GM12872 (cell line): Measurements from ENCODE around the gene BICDL2.
A peak's percentile ranks its signal among the peaks of the same experiment; 100 is the strongest.

Source experiments
- TF ChIP-seq, protein P1 (sequence below): IDR thresholded peaks from 3 replicates; pipeline ENCODE4 v1.5.1; 2011; ENCODE audit warnings: low read depth, mild to moderate bottlenecking, low read length, moderate library complexity; ENCODE audit not compliant: insufficient read depth

The BICDL2 gene

DNA sequence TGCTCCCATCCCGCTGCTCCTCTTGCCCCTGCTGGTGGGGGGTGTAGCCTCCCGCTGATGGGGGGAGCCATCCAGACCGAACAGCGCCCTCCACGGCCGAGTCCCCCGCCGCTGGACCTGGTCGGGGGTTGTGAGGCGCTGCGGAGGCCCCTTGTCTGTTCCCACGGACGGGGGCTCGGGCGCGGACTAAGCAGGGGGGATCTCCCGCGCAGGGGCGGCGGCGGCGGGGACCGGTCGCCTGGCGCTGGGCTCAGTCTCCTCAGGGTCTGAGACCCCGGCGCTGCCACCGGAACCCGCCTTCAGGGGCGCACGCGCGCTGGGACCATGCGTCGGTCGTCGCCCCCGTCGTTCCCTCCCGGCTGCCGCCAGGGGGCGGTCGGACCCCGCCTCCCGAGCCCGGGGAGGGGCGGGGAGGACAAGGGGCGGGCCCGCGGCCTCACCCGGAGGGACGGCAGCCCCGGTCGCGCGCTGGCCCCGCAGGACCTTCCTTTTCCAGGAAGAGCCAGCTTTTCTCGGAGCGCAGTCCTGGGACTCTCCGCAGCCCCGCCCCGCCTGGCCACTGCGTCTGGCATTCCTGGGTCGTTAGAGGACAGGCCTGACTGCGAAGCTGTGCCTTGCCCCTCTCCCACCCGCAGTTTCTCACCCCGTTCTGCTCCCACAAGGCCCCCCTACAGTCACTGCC, 22.4 kb upstream of the BICDL2 start:
- TF ChIP-seq, protein P1, sequence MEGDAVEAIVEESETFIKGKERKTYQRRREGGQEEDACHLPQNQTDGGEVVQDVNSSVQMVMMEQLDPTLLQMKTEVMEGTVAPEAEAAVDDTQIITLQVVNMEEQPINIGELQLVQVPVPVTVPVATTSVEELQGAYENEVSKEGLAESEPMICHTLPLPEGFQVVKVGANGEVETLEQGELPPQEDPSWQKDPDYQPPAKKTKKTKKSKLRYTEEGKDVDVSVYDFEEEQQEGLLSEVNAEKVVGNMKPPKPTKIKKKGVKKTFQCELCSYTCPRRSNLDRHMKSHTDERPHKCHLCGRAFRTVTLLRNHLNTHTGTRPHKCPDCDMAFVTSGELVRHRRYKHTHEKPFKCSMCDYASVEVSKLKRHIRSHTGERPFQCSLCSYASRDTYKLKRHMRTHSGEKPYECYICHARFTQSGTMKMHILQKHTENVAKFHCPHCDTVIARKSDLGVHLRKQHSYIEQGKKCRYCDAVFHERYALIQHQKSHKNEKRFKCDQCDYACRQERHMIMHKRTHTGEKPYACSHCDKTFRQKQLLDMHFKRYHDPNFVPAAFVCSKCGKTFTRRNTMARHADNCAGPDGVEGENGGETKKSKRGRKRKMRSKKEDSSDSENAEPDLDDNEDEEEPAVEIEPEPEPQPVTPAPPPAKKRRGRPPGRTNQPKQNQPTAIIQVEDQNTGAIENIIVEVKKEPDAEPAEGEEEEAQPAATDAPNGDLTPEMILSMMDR = peak; percentile 77

GRCh38 chr16:3058139-3059030, 21.6 kb upstream of the BICDL2 start:
- TF ChIP-seq, protein P1 = no peak

GRCh38 chr16:3057181-3058138, 20.7 kb upstream of the BICDL2 start:
- TF ChIP-seq, protein P1 = no peak

GRCh38 chr16:3056336-3057180, 19.8 kb upstream of the BICDL2 start:
- TF ChIP-seq, protein P1 = no peak

DNA sequence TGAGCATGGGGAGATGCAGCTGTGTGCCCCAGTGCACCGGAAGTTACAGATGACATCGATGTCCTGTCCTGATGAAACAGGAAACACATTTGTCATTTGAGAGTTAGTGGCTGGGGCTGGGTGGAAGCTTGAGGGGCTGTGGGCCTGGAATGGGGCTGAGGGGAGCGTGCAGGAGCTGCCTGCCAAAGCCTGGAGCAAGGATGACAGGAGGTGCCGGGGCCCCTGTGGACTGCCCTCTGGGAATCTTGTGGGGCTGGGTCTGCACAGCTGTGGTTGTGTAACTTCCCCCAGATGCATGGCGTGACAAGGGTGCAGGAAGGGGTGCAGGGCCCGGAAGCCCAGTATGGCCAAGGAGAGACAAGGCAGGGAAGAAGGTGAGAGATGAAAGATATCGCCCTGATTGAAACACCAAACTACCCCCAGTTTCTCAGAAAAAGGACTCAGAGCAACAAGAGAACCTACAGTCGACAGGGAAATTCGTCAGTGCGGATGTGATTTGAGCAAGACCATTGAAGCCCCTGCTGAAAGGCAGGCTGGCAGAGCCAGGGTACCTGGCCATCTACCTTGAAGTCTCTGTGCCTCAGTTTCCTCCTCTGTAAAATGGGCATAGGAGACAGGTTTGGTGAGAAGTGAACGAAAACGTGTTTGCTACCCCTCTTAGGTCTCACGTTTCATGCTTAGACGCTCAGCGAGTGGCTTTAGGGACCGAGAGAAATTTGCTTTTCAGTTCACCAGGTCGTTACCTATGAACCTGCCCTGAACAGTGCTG, 18.4 kb upstream of the BICDL2 start:
- TF ChIP-seq, protein P1 = no peak

DNA sequence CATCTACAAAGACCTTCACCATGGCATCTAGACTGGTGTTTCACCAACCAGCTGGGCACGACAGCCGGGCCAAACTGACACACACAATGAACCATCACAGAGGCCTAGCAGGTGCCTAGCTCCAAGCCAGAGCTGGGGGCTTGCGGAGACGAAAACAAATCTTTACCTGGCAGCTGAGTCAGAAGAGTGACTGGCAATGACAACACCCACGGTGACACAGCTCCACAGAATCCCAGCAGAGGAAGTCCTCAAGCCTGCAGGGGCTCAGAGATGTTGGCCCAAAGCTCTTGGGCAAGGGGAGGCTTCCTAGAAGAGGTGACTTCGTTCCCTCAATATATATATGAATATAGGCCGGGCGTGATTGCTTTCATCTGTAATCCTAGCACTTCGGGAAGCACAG, 14.8 kb upstream of the BICDL2 start:
- TF ChIP-seq, protein P1 = no peak
